Measurements from ENCODE around the gene SLC38A10. TPM values are rescaled to one million over a fixed set of nuclear protein-coding genes. Genes with fewer than 3 reads are reported as not detected.
A peak's percentile ranks its signal among the peaks of the same experiment; 100 is the strongest.

Gene SLC38A10
- total and polyA plus RNA-seq, 4 donors, result 22.3 to 118 (median 70.8) TPM

DNA sequence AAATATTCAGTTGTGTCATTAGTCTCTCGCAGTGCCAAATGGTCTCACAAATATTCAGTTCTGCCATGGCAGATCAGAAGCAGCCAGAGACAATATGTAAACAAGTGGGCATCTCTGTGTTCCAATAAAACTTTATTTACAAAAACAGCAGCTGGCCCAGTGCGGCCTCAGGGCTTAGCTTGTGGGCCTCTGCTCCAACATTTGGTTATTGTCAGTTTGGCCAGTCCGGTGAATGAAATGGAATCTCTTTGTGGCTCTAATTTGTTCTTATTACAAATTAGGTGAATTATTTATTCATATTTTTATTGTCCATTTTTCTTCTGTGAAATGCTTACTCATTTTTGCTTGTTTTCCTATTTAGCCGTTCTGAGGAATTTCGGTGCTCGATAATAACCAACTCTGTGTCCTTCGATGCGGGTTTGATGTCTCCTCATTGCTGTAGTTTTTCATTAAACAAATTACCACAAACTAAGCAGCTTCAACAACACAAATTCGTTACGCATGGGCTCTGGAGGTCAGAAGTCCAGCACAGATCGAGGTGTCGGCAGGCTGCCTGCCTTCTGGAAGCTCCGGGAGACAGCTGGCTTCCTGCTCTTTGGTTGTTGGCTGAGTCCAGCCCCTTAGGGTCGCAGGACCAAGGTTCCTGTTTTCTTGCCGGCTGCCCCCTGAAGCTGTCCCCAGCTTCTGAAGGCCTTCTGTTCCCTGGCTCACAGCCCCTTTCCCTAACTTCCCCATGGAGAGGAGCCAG, 4.1 kb upstream of the SLC38A10 start:
- H3K4me3 ChIP-seq (ENCODE audit: low read length in 2 of 2), result no peak overlapping the region
- DNase-seq (no peak), ATAC-seq (ENCODE audit: low FRiP score) (no peak)
- WGBS, 2 donors, result 78 to 84% methylated on average over 15 of the region's 15 CpGs
- intact Hi-C loops (cut with DNase I), result loop anchor here (5.0 kb wide), 1 partner anchor 93 kb away; no protein-coding TSS in a partner anchor
- H3K27ac ChIP-seq (ENCODE audit: low read depth in 1 of 2, low read length in 2 of 2), result no peak overlapping the region
- H3K9me3 ChIP-seq (ENCODE audit: control insufficient read depth, low read length), result no peaks in the 10 kb centered on the region
- H3K36me3 ChIP-seq (ENCODE audit: control insufficient read depth in 1 of 2, insufficient read depth in 2 of 2, low read length in 1 of 2), result no peaks in the 10 kb centered on the region
- no peaks in the 10 kb centered on the region for H3K27me3 ChIP-seq (ENCODE audit: control insufficient read depth in 1 of 2, insufficient read depth in 2 of 2, low read length in 1 of 2)
- no peaks in the 10 kb centered on the region for H3K4me1 ChIP-seq (ENCODE audit: control insufficient read depth in 1 of 2, insufficient read depth in 2 of 2, low read length in 2 of 2)

DNA sequence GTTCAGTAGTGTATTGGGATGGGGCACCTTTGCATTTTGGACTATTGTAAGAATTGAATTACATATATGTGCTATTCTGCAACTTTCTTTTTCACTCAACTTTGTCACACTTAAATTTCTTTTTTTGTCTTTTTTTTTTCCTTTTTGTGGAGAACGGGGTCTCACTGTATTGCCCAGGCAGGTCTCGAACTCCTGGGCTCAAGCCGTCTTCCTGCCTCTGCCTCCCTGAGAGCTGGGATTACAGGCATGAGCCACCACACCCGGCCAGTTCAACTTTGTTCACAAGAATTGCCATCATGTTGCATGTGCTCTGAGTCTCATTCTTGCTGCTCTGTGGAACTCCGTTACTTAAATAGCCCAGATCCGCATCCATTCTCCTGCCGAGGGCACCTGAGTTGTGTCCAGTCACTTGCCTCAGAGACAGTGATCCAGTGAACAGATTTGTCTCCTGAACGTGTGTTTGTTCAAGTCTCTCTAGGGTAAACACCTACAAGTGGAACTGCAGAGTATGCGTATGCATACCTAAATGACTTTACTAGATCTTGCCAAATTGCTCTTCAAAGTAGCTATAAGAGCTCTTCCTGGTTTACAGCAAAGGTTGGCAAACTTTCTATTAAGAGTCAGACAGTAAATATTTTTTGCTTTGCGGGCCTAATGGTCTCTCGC, 3.4 kb upstream of the SLC38A10 start:
- no peaks in the 10 kb centered on the region for H3K27me3 ChIP-seq (ENCODE audit: control insufficient read depth in 1 of 2, insufficient read depth in 2 of 2, low read length in 1 of 2)
- ATAC-seq (ENCODE audit: low FRiP score), result no peak
- DNase-seq, result no peak
- no peak overlapping the region for H3K4me3 ChIP-seq (ENCODE audit: low read length in 2 of 2)
- WGBS, 2 donors, result 80 to 84% methylated on average over 11 of the region's 11 CpGs
- H3K36me3 ChIP-seq (ENCODE audit: control insufficient read depth in 1 of 2, insufficient read depth in 2 of 2, low read length in 1 of 2), result no peaks in the 10 kb centered on the region
- intact Hi-C loops (cut with DNase I), result loop anchor here (5.0 kb wide), 1 partner anchor 94 kb away; no protein-coding TSS in a partner anchor
- H3K4me1 ChIP-seq (ENCODE audit: control insufficient read depth in 1 of 2, insufficient read depth in 2 of 2, low read length in 2 of 2), result no peaks in the 10 kb centered on the region
- H3K27ac ChIP-seq (ENCODE audit: low read depth in 1 of 2, low read length in 2 of 2), result no peak overlapping the region
- no peaks in the 10 kb centered on the region for H3K9me3 ChIP-seq (ENCODE audit: control insufficient read depth, low read length)

DNA sequence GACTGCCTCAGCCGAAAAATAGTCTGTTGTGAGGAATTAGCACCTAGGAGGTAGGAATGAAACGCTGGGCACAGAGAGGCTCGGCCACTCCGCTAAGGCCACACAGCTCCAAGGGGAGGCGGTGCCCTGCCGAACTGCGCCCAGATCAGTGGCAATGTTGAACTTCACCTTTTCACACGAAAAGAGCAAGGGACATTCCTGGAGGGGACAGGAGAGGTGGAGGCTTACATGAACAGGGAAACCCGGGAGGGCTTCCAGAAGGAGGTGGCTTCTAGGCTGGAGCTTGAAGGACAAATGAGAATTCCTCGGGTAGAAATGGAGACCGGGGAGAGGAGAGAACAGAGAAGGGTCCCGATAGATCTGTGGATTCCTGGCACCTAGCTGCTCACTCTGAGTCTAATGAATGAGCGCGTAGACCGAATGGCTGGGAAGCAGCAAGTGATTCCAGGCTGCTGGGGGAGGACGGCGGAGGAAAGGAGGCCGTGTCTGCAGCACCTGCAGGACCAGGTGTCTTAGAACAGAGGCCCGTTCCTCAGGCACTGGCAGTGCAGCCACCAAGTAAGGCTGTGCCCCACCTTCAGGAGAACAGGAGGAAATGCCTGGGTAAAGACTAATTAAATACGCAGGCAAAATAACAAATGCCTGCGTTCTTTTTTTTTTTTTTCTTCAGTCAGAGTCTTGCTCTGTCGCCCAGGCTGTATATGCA, 722 bp upstream of the SLC38A10 start:
- peak overlapping the region; percentile 13 to 71 for H3K4me3 ChIP-seq (ENCODE audit: low read length in 2 of 2)
- H3K27ac ChIP-seq (ENCODE audit: low read depth in 1 of 2, low read length in 2 of 2), result peak overlapping the region in 1 of 2 donors; percentile 59
- ATAC-seq (ENCODE audit: low FRiP score), result peak; percentile 9
- intact Hi-C loops (cut with DNase I), result loop anchor here (2.0 to 5.0 kb wide), 2 partner anchors 96 to 189 kb away; no protein-coding TSS in a partner anchor
- no peaks in the 10 kb centered on the region for H3K27me3 ChIP-seq (ENCODE audit: control insufficient read depth in 1 of 2, insufficient read depth in 2 of 2, low read length in 1 of 2)
- no peaks in the 10 kb centered on the region for H3K9me3 ChIP-seq (ENCODE audit: control insufficient read depth, low read length)
- whole genome bisulfite sequencing, 2 donors, result 26 to 27% methylated on average over 22 of the region's 22 CpGs
- peak in 1 of 2 donors; percentile 79 for DNase-seq
- H3K36me3 ChIP-seq (ENCODE audit: control insufficient read depth in 1 of 2, insufficient read depth in 2 of 2, low read length in 1 of 2), result no peaks in the 10 kb centered on the region
- H3K4me1 ChIP-seq (ENCODE audit: control insufficient read depth in 1 of 2, insufficient read depth in 2 of 2, low read length in 2 of 2), result no peaks in the 10 kb centered on the region

DNA sequence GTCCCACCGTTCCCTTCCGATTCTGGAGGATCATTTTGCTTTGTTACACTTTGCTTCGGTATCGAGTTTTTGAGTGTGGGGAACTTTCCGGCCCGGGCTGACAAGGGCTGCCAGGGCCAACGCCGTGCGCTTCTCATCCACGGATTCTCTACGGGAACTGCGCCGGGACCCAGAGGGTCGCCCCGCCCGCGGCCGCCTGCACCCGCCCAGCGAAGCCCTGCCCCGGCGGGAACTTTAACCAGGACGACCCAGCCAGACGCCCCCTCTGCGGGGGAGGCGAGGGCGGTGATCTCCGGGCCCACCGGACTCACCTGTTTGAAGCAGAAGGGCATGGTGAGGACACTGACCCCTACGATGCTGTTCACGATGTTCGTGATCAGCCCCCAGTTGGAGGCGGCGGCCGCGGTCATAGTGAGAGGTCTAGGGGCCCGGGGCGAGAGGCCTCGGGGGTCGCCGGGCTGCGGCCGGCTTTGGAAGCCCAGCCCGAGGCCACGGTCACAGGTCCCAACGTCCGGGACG, 536 bp downstream of the SLC38A10 start:
- Histone ChIP-seq H3K4me1 (ENCODE audit: control insufficient read depth in 1 of 2, insufficient read depth in 2 of 2, low read length in 2 of 2) (no peaks in the 10 kb centered on the region), H3K36me3 (ENCODE audit: control insufficient read depth in 1 of 2, insufficient read depth in 2 of 2, low read length in 1 of 2) (no peaks in the 10 kb centered on the region), H3K27ac (ENCODE audit: low read depth in 1 of 2, low read length in 2 of 2) (peak overlapping the region; percentile 1 to 42), H3K4me3 (ENCODE audit: low read length in 2 of 2) (peak overlapping the region; percentile 38 to 71), H3K27me3 (ENCODE audit: control insufficient read depth in 1 of 2, insufficient read depth in 2 of 2, low read length in 1 of 2) (no peaks in the 10 kb centered on the region), H3K9me3 (ENCODE audit: control insufficient read depth, low read length) (no peaks in the 10 kb centered on the region)
- intact Hi-C loops (cut with DNase I), result loop anchor here (2.0 to 5.0 kb wide), 3 partner anchors 98 to 258 kb away; partner anchors contain the start of gene FAAP100 (in 1 of the 2)
- ATAC-seq (ENCODE audit: low FRiP score) (peak; percentile 53), DNase-seq (no peak)
- 1% methylated on average over 43 to 48 of the region's 48 CpGs for WGBS, 2 donors

DNA sequence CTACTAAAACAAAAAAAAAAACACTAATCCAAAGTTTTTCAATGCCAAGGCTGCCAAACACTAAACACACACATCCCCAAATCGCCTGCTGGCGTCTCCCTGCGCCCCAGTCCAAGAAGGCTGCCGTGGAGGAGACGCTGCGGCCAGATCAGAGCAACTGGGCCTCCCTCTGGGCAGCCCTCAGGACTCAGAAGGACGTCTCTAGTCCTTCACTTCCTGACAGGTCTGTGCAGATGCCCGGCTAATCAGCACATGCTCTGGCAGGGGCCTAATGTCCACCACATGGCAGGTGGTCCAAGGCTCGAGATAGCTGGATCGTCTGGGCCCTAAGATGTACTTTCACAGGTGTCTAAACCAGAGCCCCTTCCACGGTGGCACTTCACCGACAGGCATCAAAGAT, 2.7 kb downstream of the SLC38A10 start:
- intact Hi-C loops (cut with DNase I), result loop anchor here in 1 of 2 donors (5.0 kb wide), 1 partner anchor 260 kb away; the partner anchor contains the start of gene FAAP100
- no peak overlapping the region for H3K27ac ChIP-seq (ENCODE audit: low read depth in 1 of 2, low read length in 2 of 2)
- no peaks in the 10 kb centered on the region for H3K4me1 ChIP-seq (ENCODE audit: control insufficient read depth in 1 of 2, insufficient read depth in 2 of 2, low read length in 2 of 2)
- no peaks in the 10 kb centered on the region for H3K27me3 ChIP-seq (ENCODE audit: control insufficient read depth in 1 of 2, insufficient read depth in 2 of 2, low read length in 1 of 2)
- no peak for DNase-seq
- WGBS, 2 donors, result 72 to 77% methylated on average over 12 of the region's 12 CpGs
- ATAC-seq (ENCODE audit: low FRiP score), result no peak
- peaks cover 0 to 1% of the 10 kb centered on the region in 2 donors for H3K36me3 ChIP-seq (ENCODE audit: control insufficient read depth in 1 of 2, insufficient read depth in 2 of 2, low read length in 1 of 2)
- no peak overlapping the region for H3K4me3 ChIP-seq (ENCODE audit: low read length in 2 of 2)
- H3K9me3 ChIP-seq (ENCODE audit: control insufficient read depth, low read length), result no peaks in the 10 kb centered on the region

DNA sequence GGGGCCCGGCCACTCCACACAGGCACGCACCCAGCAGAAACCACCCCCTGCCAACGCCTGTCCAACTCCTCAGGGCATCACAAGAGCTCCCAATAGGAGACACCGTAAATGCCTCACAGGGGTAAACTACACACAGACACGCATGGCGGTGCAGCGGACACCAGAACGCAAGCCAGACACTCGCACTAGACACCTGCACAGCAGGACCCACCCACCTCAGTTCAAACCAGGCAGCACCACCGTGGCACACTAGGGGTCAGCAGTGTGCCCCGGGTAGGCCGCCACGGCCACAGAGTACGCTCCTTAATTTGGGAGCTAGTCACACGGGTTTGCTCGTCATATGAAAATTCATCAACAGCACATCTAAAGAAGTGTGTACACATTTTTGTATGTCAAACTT, 3.4 kb downstream of the SLC38A10 start:
- DNase-seq, result peak; percentile 75 to 88
- Histone ChIP-seq H3K9me3 (ENCODE audit: control insufficient read depth, low read length) (no peaks in the 10 kb centered on the region), H3K4me3 (ENCODE audit: low read length in 2 of 2) (no peak overlapping the region), H3K36me3 (ENCODE audit: control insufficient read depth in 1 of 2, insufficient read depth in 2 of 2, low read length in 1 of 2) (peaks cover 0 to 1% of the 10 kb centered on the region in 2 donors), H3K27ac (ENCODE audit: low read depth in 1 of 2, low read length in 2 of 2) (no peak overlapping the region), H3K4me1 (ENCODE audit: control insufficient read depth in 1 of 2, insufficient read depth in 2 of 2, low read length in 2 of 2) (no peaks in the 10 kb centered on the region), H3K27me3 (ENCODE audit: control insufficient read depth in 1 of 2, insufficient read depth in 2 of 2, low read length in 1 of 2) (no peaks in the 10 kb centered on the region)
- intact Hi-C loops (cut with DNase I), result loop anchor here in 1 of 2 donors (5.0 kb wide), 1 partner anchor 261 kb away; the partner anchor contains the start of gene FAAP100
- peak; percentile 59 for ATAC-seq (ENCODE audit: low FRiP score)
- WGBS, 2 donors, result 50 to 61% methylated on average over 16 of the region's 16 CpGs

DNA sequence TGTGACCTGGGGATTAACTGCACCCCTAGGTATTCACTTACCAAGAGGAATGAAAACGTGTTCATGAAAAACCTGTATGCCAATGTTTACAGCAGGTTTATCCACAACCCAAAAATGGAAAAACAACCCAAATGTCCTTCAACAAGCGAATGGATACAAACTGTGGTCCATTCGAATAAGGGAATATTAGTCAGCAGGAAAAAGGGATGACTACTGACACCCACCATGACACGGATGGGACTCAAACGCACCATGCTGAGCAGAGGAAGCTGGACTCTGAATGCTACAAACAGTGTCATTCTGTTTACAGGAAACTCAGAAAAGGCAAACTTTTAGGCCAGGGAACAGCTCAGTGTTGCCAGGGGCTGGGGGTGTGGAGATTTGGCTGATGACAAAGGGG, 4.9 kb downstream of the SLC38A10 start:
- H3K27me3 ChIP-seq (ENCODE audit: control insufficient read depth in 1 of 2, insufficient read depth in 2 of 2, low read length in 1 of 2), result no peaks in the 10 kb centered on the region
- no peak for DNase-seq
- WGBS, 2 donors, result 94 to 97% methylated on average over 5 of the region's 5 CpGs
- no peaks in the 10 kb centered on the region for H3K9me3 ChIP-seq (ENCODE audit: control insufficient read depth, low read length)
- H3K4me1 ChIP-seq (ENCODE audit: control insufficient read depth in 1 of 2, insufficient read depth in 2 of 2, low read length in 2 of 2), result no peaks in the 10 kb centered on the region
- peaks cover 0 to 1% of the 10 kb centered on the region in 2 donors for H3K36me3 ChIP-seq (ENCODE audit: control insufficient read depth in 1 of 2, insufficient read depth in 2 of 2, low read length in 1 of 2)
- no peak overlapping the region for H3K27ac ChIP-seq (ENCODE audit: low read depth in 1 of 2, low read length in 2 of 2)
- intact Hi-C loops (cut with DNase I), result loop anchor here in 1 of 2 donors (5.0 kb wide), 1 partner anchor 262 kb away; the partner anchor contains the start of gene FAAP100
- ATAC-seq (ENCODE audit: low FRiP score), result no peak
- H3K4me3 ChIP-seq (ENCODE audit: low read length in 2 of 2), result no peak overlapping the region

DNA sequence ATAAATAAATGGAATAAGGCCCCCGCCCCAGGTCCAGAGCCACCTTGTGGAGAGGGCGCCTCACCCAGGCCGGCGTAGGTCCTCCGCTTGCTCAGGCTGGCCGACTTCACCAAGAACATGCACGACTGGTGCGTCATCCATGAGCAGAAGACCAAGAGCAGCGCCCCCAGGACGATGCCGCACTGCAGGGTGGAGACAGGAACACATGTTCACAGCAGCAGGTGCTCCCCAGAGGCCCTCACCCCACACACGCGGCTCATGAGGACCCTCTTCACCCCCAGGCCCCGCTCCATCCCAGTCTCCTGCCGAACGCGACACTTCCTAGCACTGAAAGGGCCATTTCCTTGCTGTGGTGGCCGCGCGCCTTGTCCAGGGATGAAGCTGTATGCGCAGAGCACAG, 5.5 kb downstream of the SLC38A10 start:
- H3K4me1 ChIP-seq (ENCODE audit: control insufficient read depth in 1 of 2, insufficient read depth in 2 of 2, low read length in 2 of 2), result no peaks in the 10 kb centered on the region
- H3K27me3 ChIP-seq (ENCODE audit: control insufficient read depth in 1 of 2, insufficient read depth in 2 of 2, low read length in 1 of 2), result no peaks in the 10 kb centered on the region
- H3K36me3 ChIP-seq (ENCODE audit: control insufficient read depth in 1 of 2, insufficient read depth in 2 of 2, low read length in 1 of 2), result peaks cover 0 to 1% of the 10 kb centered on the region in 2 donors
- intact Hi-C loops (cut with DNase I), result loop anchor here in 1 of 2 donors (5.0 kb wide), 1 partner anchor 263 kb away; the partner anchor contains the start of gene FAAP100
- no peak for DNase-seq
- no peak for ATAC-seq (ENCODE audit: low FRiP score)
- WGBS, 2 donors, result 96% methylated on average over 18 to 21 of the region's 21 CpGs
- H3K27ac ChIP-seq (ENCODE audit: low read depth in 1 of 2, low read length in 2 of 2), result no peak overlapping the region
- H3K9me3 ChIP-seq (ENCODE audit: control insufficient read depth, low read length), result no peaks in the 10 kb centered on the region
- H3K4me3 ChIP-seq (ENCODE audit: low read length in 2 of 2), result no peak overlapping the region
